Fibroblast of pulmonary artery (primary cell): ENCODE data around the gene SIN3B.

Experiments used
- DNase-seq: peaks from one replicate; pipeline ENCODE4 v3.0.0-alpha.2; 2010; ENCODE audit warnings: low read depth
- H3K4me3 ChIP-seq: replicated peaks from 2 replicates; pipeline ENCODE4 v1.5.1; 2011; ENCODE audit warnings: low read depth, mild to moderate bottlenecking, control low read depth, low read length, moderate library complexity
- TF ChIP-seq, protein P1 (sequence below): IDR thresholded peaks from 2 replicates; pipeline ENCODE4 v1.5.1; 2011; ENCODE audit warnings: mild to moderate bottlenecking, control low read depth, low read length, inconsistent platforms; ENCODE audit errors: missing control alignments

The SIN3B gene

GRCh38 chr19:16888629-16889365 is 59.6 kb downstream of the SIN3B start, which contains the start of gene F2RL3:
Gene F2RL3 (plus strand): TSS chr19:16888999. CDS start chr19:16889190, 191 bp downstream.
- TF ChIP-seq, protein P1, sequence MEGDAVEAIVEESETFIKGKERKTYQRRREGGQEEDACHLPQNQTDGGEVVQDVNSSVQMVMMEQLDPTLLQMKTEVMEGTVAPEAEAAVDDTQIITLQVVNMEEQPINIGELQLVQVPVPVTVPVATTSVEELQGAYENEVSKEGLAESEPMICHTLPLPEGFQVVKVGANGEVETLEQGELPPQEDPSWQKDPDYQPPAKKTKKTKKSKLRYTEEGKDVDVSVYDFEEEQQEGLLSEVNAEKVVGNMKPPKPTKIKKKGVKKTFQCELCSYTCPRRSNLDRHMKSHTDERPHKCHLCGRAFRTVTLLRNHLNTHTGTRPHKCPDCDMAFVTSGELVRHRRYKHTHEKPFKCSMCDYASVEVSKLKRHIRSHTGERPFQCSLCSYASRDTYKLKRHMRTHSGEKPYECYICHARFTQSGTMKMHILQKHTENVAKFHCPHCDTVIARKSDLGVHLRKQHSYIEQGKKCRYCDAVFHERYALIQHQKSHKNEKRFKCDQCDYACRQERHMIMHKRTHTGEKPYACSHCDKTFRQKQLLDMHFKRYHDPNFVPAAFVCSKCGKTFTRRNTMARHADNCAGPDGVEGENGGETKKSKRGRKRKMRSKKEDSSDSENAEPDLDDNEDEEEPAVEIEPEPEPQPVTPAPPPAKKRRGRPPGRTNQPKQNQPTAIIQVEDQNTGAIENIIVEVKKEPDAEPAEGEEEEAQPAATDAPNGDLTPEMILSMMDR: no peak
- peak; percentile 68 for DNase-seq
- H3K4me3 ChIP-seq: no peak within 1 kb of the TSS

GRCh38 chr19:16889366-16889882 is 60.2 kb downstream of the SIN3B start:
- TF ChIP-seq, protein P1: no peak
- no peak for DNase-seq
- no peak overlapping the region for H3K4me3 ChIP-seq

DNA sequence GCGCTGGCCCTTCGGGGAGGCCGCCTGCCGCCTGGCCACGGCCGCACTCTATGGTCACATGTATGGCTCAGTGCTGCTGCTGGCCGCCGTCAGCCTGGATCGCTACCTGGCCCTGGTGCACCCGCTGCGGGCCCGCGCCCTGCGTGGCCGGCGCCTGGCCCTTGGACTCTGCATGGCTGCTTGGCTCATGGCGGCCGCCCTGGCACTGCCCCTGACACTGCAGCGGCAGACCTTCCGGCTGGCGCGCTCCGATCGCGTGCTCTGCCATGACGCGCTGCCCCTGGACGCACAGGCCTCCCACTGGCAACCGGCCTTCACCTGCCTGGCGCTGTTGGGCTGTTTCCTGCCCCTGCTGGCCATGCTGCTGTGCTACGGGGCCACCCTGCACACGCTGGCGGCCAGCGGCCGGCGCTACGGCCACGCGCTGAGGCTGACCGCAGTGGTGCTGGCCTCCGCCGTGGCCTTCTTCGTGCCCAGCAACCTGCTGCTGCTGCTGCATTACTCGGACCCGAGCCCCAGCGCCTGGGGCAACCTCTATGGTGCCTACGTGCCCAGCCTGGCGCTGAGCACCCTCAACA is 60.8 kb downstream of the SIN3B start:
- TF ChIP-seq, protein P1: no peak
- no peak overlapping the region for H3K4me3 ChIP-seq

DNA sequence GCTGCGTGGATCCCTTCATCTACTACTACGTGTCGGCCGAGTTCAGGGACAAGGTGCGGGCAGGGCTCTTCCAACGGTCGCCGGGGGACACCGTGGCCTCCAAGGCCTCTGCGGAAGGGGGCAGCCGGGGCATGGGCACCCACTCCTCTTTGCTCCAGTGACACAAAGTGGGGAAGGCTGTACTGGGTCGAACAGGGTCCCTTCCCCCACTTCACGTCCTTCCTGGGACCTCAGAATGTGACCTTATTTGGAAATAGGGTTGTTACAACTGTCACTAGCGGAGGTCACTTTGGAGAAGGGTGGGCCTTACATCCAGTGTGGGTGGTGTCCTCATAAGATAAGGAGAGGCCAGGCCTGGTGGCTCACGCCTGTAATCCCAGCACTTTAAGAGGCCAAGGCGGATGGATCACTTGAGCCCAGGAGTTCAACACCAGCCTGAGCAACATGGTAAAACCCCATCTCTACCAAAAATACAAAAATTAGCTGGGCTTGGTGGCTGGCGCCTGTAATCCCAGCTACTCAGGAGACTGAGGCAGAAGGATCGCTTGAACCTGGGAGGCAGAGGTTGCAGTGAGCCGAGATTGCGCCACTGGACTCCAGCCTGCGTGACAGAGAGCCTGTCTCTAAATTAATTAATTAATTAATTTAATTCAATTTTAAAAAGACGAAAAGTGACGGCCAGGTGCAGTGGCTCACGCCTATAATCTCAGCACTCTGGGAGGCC is 61.4 kb downstream of the SIN3B start:
- no peak overlapping the region for H3K4me3 ChIP-seq
- no peak for DNase-seq
- TF ChIP-seq, protein P1: no peak

More for the DNA sequence above, 60.8 kb downstream of the SIN3B start:
- DNase-seq: no peak

- H3K4me3 ChIP-seq: no peak overlapping the region
- TF ChIP-seq, protein P1: no peak
Measured at GRCh38 chr19:16891696-16892382, 62.6 kb downstream of the SIN3B start.

GRCh38 chr19:16892436-16892835 is 63.2 kb downstream of the SIN3B start:
- TF ChIP-seq, protein P1: no peak
- H3K4me3 ChIP-seq: no peak overlapping the region
- no peak for DNase-seq

More at GRCh38 chr19:16891696-16892382, 62.6 kb downstream of the SIN3B start:
- no peak for DNase-seq
